ENCODE results near the gene HES5.

DNA sequence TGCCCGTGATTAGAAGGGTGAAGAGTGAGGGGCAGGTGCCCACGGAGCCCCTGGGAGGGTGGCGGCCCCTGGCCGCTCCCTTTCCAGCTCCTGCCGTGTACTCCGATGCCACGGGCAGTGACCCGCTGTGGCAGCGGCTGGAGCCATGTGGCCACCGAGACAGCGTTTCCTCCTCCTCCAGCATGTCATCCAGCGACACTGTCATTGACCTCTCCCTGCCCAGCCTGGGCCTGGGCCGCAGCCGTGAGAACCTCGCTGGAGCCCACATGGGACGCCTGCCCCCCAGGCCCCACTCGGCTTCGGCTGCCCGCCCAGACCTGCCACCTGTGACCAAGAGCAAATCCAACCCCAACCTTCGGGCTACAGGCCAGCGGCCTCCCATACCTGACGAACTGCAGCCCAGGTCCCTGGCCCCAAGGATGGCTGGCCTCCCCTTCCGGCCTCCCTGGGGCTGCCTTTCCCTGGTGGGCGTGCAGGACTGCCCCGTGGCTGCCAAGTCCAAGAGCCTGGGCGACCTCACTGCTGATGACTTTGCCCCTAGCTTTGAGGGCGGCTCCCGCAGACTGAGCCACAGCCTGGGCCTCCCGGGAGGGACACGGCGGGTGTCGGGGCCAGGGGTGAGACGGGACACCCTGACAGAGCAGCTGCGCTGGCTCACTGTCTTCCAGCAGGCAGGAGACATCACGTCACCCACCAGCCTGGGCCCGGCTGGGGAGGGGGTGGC lies 25.7 kb downstream of the HES5 start:
- TF ChIP-seq, protein P1, sequence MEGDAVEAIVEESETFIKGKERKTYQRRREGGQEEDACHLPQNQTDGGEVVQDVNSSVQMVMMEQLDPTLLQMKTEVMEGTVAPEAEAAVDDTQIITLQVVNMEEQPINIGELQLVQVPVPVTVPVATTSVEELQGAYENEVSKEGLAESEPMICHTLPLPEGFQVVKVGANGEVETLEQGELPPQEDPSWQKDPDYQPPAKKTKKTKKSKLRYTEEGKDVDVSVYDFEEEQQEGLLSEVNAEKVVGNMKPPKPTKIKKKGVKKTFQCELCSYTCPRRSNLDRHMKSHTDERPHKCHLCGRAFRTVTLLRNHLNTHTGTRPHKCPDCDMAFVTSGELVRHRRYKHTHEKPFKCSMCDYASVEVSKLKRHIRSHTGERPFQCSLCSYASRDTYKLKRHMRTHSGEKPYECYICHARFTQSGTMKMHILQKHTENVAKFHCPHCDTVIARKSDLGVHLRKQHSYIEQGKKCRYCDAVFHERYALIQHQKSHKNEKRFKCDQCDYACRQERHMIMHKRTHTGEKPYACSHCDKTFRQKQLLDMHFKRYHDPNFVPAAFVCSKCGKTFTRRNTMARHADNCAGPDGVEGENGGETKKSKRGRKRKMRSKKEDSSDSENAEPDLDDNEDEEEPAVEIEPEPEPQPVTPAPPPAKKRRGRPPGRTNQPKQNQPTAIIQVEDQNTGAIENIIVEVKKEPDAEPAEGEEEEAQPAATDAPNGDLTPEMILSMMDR (IDR thresholded peaks at IDR 0.05), result no peak
- no peak for TF ChIP-seq POLR2A (IDR thresholded peaks at IDR 0.05)
